Measurements from ENCODE around the gene DMGDH. TPM values are rescaled to one million over a fixed set of nuclear protein-coding genes. Genes with fewer than 3 reads are reported as not detected.

DMGDH gene
- total and polyA plus RNA-seq, 2 of the 4 experiments (the other 2 are of a cell fraction): 0.18 TPM; not detected in 1

DNA sequence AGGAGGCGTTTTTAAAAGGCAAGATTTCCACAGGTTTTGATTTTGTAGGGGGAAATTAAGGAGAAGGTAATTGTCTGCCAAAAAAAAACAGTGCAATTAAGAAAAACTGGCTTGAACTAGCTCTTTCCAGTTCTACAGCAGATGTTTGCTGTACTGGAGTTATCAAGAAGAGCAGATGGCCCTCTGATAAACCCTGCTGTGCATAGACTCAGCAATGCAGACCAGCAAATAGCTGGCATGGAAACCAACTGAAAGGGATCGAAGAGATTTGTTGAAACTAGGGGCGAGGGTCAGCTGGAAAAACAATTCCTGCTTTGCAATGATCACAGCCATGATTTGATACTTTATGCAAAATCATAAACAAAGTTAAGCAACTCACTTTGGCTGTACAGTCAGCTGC is 24.3 kb upstream of the DMGDH start:
- dilution Hi-C loops (cut with HindIII; ENCODE audit: low sequenced_read_pairs, unreplicated experiment): no loop called here
- ATAC-seq (ENCODE audit: low read depth): no peak
- CTCF ChIA-PET: no interaction called here

More for the DNA sequence above, 24.3 kb upstream of the DMGDH start:
- no peak overlapping the region for H3K4ac ChIP-seq (ENCODE audit: low read depth, low read length)
- no TSS peak for BruUV-seq (replicated peaks)
- H4K91ac ChIP-seq (ENCODE audit: insufficient read depth, low read depth, low read length): no peak overlapping the region
- no peak overlapping the region for H2AFZ ChIP-seq (replicated peaks; ENCODE audit: low read length, poor library complexity)
- H2AK9ac ChIP-seq (replicated peaks; ENCODE audit: low read depth, low read length, poor library complexity): no peak overlapping the region
- H3K9me1 ChIP-seq (ENCODE audit: insufficient read depth, low read length): no peaks in the 10 kb centered on the region
- in situ Hi-C loops (cut with MboI; ENCODE audit: low sequenced_read_pairs): no loop called here
- no peak overlapping the region for H3K4me2 ChIP-seq (ENCODE audit: low read depth, low read length)
- no peak overlapping the region for H2BK20ac ChIP-seq (ENCODE audit: low read depth, low read length)
- no peak for DNase-seq
- WGBS, 2 experiments (ENCODE audit: extremely low coverage in 2 of 2, insufficient read length in 1 of 2): no CpG with 5 or more reads among the region's 3 CpGs
- intact Hi-C loops (cut with micrococcal nuclease): no loop called here
- H4K20me1 ChIP-seq (ENCODE audit: insufficient read depth, low read length): no peaks in the 10 kb centered on the region
- no peaks in the 10 kb centered on the region for H3K9me3 ChIP-seq (ENCODE audit: control insufficient read depth, insufficient read depth, low read length)
- no peak overlapping the region for H2BK15ac ChIP-seq (ENCODE audit: low read depth, low read length)
- peaks cover 11% of the 10 kb centered on the region for H3K27me3 ChIP-seq (ENCODE audit: control insufficient read depth, insufficient read depth, low read length)
- no peak overlapping the region for H3K56ac ChIP-seq (ENCODE audit: extremely low read depth, insufficient read depth, low read length)
- POLR2A ChIA-PET (ENCODE audit: unreplicated experiment): no interaction called here
- no peak overlapping the region for H3K4me3 ChIP-seq (ENCODE audit: insufficient read depth, low read depth, low read length)
- H2BK5ac ChIP-seq (ENCODE audit: low read depth, low read length, poor library complexity, severe bottlenecking): no peak overlapping the region
- TF ChIP-seq RFX5 (IDR thresholded peaks at IDR 0.05; ENCODE audit: low read depth, low read length): no peak
- TF ChIP-seq NFE2L2 (IDR thresholded peaks at IDR 0.05; ENCODE audit: low read depth, low read length): no peak
- no peak for TF ChIP-seq SMC3 (IDR thresholded peaks at IDR 0.05; ENCODE audit: low read depth, low read length)
- TF ChIP-seq MAFK (IDR thresholded peaks at IDR 0.05; ENCODE audit: low read depth, low read length): no peak
- no peak for TF ChIP-seq MXI1 (IDR thresholded peaks at IDR 0.05; ENCODE audit: borderline replicate concordance, low read depth, low read length)
- TF ChIP-seq BHLHE40 (IDR thresholded peaks at IDR 0.05; ENCODE audit: low read depth, low read length): no peak
- TF ChIP-seq POLR2A (IDR thresholded peaks at IDR 0.05; ENCODE audit: low read depth, low read length): no peak
- no peak for TF ChIP-seq ELK1 (IDR thresholded peaks at IDR 0.05; ENCODE audit: borderline replicate concordance, low read depth, low read length)
- no peak for TF ChIP-seq MAZ (IDR thresholded peaks at IDR 0.05; ENCODE audit: borderline replicate concordance, low read depth, low read length)
- TF ChIP-seq, protein P1, sequence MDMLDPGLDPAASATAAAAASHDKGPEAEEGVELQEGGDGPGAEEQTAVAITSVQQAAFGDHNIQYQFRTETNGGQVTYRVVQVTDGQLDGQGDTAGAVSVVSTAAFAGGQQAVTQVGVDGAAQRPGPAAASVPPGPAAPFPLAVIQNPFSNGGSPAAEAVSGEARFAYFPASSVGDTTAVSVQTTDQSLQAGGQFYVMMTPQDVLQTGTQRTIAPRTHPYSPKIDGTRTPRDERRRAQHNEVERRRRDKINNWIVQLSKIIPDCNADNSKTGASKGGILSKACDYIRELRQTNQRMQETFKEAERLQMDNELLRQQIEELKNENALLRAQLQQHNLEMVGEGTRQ (IDR thresholded peaks at IDR 0.05; ENCODE audit: low read depth, low read length): no peak
- no peak for TF ChIP-seq CHD1 (IDR thresholded peaks at IDR 0.05; ENCODE audit: low read depth, low read length)
- TF ChIP-seq CEBPB (IDR thresholded peaks at IDR 0.05; ENCODE audit: low read depth, low read length): no peak
- no peak for TF ChIP-seq RCOR1 (IDR thresholded peaks at IDR 0.05; ENCODE audit: insufficient replicate concordance, low read length)
- TF ChIP-seq RAD21 (IDR thresholded peaks at IDR 0.05; ENCODE audit: low read length): no peak
- no peak for TF ChIP-seq FOS (IDR thresholded peaks at IDR 0.05; ENCODE audit: low read depth, low read length)
- TF ChIP-seq, protein P2, sequence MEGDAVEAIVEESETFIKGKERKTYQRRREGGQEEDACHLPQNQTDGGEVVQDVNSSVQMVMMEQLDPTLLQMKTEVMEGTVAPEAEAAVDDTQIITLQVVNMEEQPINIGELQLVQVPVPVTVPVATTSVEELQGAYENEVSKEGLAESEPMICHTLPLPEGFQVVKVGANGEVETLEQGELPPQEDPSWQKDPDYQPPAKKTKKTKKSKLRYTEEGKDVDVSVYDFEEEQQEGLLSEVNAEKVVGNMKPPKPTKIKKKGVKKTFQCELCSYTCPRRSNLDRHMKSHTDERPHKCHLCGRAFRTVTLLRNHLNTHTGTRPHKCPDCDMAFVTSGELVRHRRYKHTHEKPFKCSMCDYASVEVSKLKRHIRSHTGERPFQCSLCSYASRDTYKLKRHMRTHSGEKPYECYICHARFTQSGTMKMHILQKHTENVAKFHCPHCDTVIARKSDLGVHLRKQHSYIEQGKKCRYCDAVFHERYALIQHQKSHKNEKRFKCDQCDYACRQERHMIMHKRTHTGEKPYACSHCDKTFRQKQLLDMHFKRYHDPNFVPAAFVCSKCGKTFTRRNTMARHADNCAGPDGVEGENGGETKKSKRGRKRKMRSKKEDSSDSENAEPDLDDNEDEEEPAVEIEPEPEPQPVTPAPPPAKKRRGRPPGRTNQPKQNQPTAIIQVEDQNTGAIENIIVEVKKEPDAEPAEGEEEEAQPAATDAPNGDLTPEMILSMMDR (conservative IDR thresholded peaks at IDR 0.05; ENCODE audit: low read depth, low read length): no peak
- H2BK120ac ChIP-seq (ENCODE audit: low read depth, low read length): no peak overlapping the region
- no peak overlapping the region for H3K9ac ChIP-seq (ENCODE audit: low read depth, low read length)
- no peak overlapping the region for H2AK5ac ChIP-seq (ENCODE audit: low read depth, low read length)
- H3K4me1 ChIP-seq (ENCODE audit: control insufficient read depth, insufficient read depth, low read length): no peaks in the 10 kb centered on the region
- no peak overlapping the region for H3K18ac ChIP-seq (ENCODE audit: low read depth, low read length)
- no peak overlapping the region for H3K23ac ChIP-seq (ENCODE audit: low read depth, low read length)
- no peak overlapping the region for H3K14ac ChIP-seq (replicated peaks; ENCODE audit: low read depth, low read length)
- no peak overlapping the region for H4K8ac ChIP-seq (ENCODE audit: low read depth in 2 of 2, low read length in 2 of 2)
- no peak overlapping the region for H4K5ac ChIP-seq (ENCODE audit: low read depth, low read length)
- no peak overlapping the region for H3K27ac ChIP-seq (ENCODE audit: insufficient read depth, low read length)
- no peaks in the 10 kb centered on the region for H3K36me3 ChIP-seq (ENCODE audit: control insufficient read depth, insufficient read depth, low read length)
- no peaks in the 10 kb centered on the region for H3K79me1 ChIP-seq (ENCODE audit: low read depth in 1 of 2, low read length in 2 of 2)
